Ascending aorta (tissue), 2 donors: Measurements from ENCODE around the gene MSN. TPM values are rescaled to one million over a fixed set of nuclear protein-coding genes. Genes with fewer than 3 reads are reported as not detected.
"Not testable (repeated sequence)": the region's sequence is repeated elsewhere in the genome, so short reads cannot be mapped to it uniquely, and the experiment has no call there.

ENCODE experiments used
- DNase-seq, 2 donors: peaks; one replicate each; pipeline ENCODE4 v3.0.0-alpha.2; 2019; ENCODE audit warnings: low spot score in 2 of 2
- H3K27ac ChIP-seq, 2 donors: fragments of 200-600 bp; sonication (generic); one replicate each; pipeline ENCODE4 v1.5.1; 2016 to 2017; ENCODE audit warnings: mild to moderate bottlenecking in 1 of 2
- H3K27me3 ChIP-seq: fragments of 200-600 bp; sonication (generic); one replicate; pipeline ENCODE4 v1.5.1; 2017
- H3K36me3 ChIP-seq, 2 donors: fragments of 200-600 bp; sonication (generic); one replicate each; pipeline ENCODE4 v1.5.1; 2016
- H3K4me1 ChIP-seq, 2 donors: fragments of 200-600 bp; sonication (generic); one replicate each; pipeline ENCODE4 v1.5.1; 2016 to 2017; ENCODE audit warnings: mild to moderate bottlenecking in 1 of 2
- H3K4me3 ChIP-seq, 2 donors: fragments of 200-600 bp; sonication (generic); one replicate each; pipeline ENCODE4 v1.5.1; 2016 to 2017; ENCODE audit warnings: mild to moderate bottlenecking in 1 of 2
- H3K9me3 ChIP-seq, 2 donors: fragments of 200-600 bp; sonication (generic); one replicate each; pipeline ENCODE4 v1.5.1; 2016
- intact Hi-C: fragments of 100-400 bp; cut with DNase I; formaldehyde crosslinking; loops from one replicate; pipeline ENCODE4 v1.15.1; 2023
- total RNA-seq: library from RNA; depleted of rRNA; stranded (reverse); fragments of >200 nt; gene quantifications from one replicate; pipeline ENCODE4 v1.1.0, GENCODE V29; 2016
- TF ChIP-seq, protein P1 (sequence below), 3 experiments: fragments of 200-600 bp in 2 of 3; fragments of 450-650 bp in 1 of 3; sonication (generic) in 2 of 3; IDR thresholded peaks; one replicate each; pipeline ENCODE4 v1.5.1; 2016 to 2019; ENCODE audit warnings: antibody characterized with exemption in 3 of 3, mild to moderate bottlenecking in 1 of 3, moderate library complexity in 1 of 3

Gene MSN
- total RNA-seq, 1 donor from 2014 or later = 338 TPM

DNA sequence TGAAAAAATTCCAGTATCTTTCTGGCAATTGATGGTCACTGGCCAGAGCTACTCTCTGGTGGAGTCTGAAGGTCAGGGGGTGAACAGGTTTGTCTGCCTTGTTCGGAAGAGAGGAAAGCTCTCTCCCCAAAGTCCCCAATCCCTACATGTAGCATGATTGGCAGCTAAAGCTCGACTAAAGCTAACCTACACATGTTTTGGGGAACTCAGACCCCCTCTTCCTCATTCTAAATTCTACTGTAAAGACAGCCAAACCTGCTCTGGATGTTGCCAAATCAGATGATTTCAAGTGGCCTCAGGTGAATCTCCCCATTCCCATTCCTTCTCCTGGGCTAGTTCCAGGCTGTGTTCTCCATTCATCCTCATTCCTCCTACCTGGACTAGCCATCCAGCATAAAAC is 84.1 kb downstream of the MSN start:
- TF ChIP-seq, protein P1, sequence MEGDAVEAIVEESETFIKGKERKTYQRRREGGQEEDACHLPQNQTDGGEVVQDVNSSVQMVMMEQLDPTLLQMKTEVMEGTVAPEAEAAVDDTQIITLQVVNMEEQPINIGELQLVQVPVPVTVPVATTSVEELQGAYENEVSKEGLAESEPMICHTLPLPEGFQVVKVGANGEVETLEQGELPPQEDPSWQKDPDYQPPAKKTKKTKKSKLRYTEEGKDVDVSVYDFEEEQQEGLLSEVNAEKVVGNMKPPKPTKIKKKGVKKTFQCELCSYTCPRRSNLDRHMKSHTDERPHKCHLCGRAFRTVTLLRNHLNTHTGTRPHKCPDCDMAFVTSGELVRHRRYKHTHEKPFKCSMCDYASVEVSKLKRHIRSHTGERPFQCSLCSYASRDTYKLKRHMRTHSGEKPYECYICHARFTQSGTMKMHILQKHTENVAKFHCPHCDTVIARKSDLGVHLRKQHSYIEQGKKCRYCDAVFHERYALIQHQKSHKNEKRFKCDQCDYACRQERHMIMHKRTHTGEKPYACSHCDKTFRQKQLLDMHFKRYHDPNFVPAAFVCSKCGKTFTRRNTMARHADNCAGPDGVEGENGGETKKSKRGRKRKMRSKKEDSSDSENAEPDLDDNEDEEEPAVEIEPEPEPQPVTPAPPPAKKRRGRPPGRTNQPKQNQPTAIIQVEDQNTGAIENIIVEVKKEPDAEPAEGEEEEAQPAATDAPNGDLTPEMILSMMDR (IDR thresholded peaks at IDR 0.05) = no peak
- Histone ChIP-seq H3K9me3 (no peaks in the 10 kb centered on the region), H3K4me1 (no peaks in the 10 kb centered on the region), H3K27me3 (no peaks in the 10 kb centered on the region), H3K27ac (no peak overlapping the region), H3K4me3 (no peak overlapping the region), H3K36me3 (no peaks in the 10 kb centered on the region)
- intact Hi-C loops = no loop called here
- no peak for DNase-seq

DNA sequence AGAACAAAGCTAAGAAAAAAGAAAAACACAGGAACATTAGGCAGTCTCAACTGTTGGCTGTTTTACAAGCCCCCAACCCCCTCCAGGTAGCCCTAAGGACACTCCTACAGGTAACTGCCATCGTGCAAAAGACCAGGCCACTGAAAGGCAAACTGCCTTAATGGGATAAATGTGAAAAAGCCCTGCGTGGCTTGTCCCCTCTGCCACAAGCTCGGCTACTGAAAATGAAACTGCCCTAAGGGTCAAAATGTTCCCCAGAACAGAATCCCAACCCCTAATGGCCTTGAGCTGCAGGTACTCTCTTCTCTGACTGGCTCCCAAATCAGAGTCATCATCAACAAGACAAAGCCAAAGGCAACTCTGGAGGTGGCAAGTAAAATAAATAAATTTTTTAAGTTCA is 84.8 kb downstream of the MSN start:
- TF ChIP-seq, protein P1 (IDR thresholded peaks at IDR 0.05) = no peak
- Histone ChIP-seq H3K4me1 (no peaks in the 10 kb centered on the region), H3K4me3 (no peak overlapping the region), H3K36me3 (no peaks in the 10 kb centered on the region), H3K9me3 (no peaks in the 10 kb centered on the region), H3K27me3 (no peaks in the 10 kb centered on the region), H3K27ac (no peak overlapping the region)
- intact Hi-C loops = no loop called here
- no peak for DNase-seq

GRCh38 chrX:65755786-65756185 is 88.3 kb downstream of the MSN start:
- Histone ChIP-seq H3K27me3 (no peaks in the 10 kb centered on the region), H3K4me1 (no peaks in the 10 kb centered on the region), H3K9me3 (no peaks in the 10 kb centered on the region), H3K4me3 (no peak overlapping the region), H3K36me3 (no peaks in the 10 kb centered on the region), H3K27ac (no peak overlapping the region)
- DNase-seq = no peak
- intact Hi-C loops = no loop called here
- TF ChIP-seq, protein P1 (IDR thresholded peaks at IDR 0.05) = no peak

GRCh38 chrX:65757943-65758342 is 90.5 kb downstream of the MSN start:
- TF ChIP-seq, protein P1 (IDR thresholded peaks at IDR 0.05) = no peak
- H3K4me1 ChIP-seq = no peaks in the 10 kb centered on the region
- no peaks in the 10 kb centered on the region for H3K27me3 ChIP-seq
- DNase-seq = no peak
- no peaks in the 10 kb centered on the region for H3K9me3 ChIP-seq
- no peak overlapping the region for H3K4me3 ChIP-seq
- intact Hi-C loops = no loop called here
- H3K36me3 ChIP-seq = no peaks in the 10 kb centered on the region
- H3K27ac ChIP-seq = no peak overlapping the region

DNA sequence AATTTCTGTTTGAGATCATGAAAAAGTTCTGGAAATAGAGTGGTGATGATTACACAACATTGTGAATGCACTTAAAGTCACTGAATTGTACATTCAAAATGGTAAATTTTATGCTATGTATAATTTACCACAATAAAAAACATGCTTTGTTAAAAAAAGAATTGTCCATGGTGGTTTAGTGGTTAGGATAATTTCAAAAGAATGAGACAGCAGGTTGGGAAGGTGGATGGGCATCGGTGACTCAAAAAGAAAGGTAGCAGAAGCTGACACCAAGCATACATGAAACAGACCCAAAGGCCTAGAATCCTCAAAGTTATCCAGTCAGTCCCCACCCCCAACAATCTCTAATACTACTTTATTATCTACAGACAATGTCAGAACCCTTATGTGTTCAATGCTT is 91.1 kb downstream of the MSN start:
- no peak for DNase-seq
- Histone ChIP-seq H3K4me3 (no peak overlapping the region), H3K27me3 (no peaks in the 10 kb centered on the region), H3K4me1 (no peaks in the 10 kb centered on the region), H3K27ac (no peak overlapping the region), H3K36me3 (no peaks in the 10 kb centered on the region), H3K9me3 (no peaks in the 10 kb centered on the region)
- TF ChIP-seq, protein P1 (IDR thresholded peaks at IDR 0.05) = no peak
- intact Hi-C loops = no loop called here

GRCh38 chrX:65759525-65759924 is 92.1 kb downstream of the MSN start:
- H3K36me3 ChIP-seq, DNase-seq, intact Hi-C loops, H3K27ac ChIP-seq, H3K27me3 ChIP-seq, H3K4me3 ChIP-seq, H3K9me3 ChIP-seq, H3K4me1 ChIP-seq: not testable (repeated sequence)
